Measurements from ENCODE around the gene NPY4R.
"Not testable (repeated sequence)": the region's sequence is repeated elsewhere in the genome, so short reads cannot be mapped to it uniquely, and the experiment has no call there.

NPY4R gene

GRCh38 chr10:46451365-46451764, 14.4 kb downstream of the NPY4R start:
- DNase-seq: not testable (repeated sequence)

- DNase-seq: not testable (repeated sequence)
Measured at GRCh38 chr10:46450829-46451228, 14.9 kb downstream of the NPY4R start.

- DNase-seq: not testable (repeated sequence)
Measured at GRCh38 chr10:46447439-46447838, 18.3 kb downstream of the NPY4R start.

GRCh38 chr10:46445389-46446122, 20.2 kb downstream of the NPY4R start:
- DNase-seq: not testable (repeated sequence)

- DNase-seq: not testable (repeated sequence)
Measured at GRCh38 chr10:46443422-46443821, 22.3 kb downstream of the NPY4R start.

GRCh38 chr10:46442706-46443275, 23.0 kb downstream of the NPY4R start:
- not testable (repeated sequence) for DNase-seq

- DNase-seq: not testable (repeated sequence)
Measured at GRCh38 chr10:46441837-46442278, 23.9 kb downstream of the NPY4R start.

- DNase-seq: not testable (repeated sequence)
Measured at GRCh38 chr10:46440942-46441341, 24.8 kb downstream of the NPY4R start.

GRCh38 chr10:46423550-46423949, 42.2 kb downstream of the NPY4R start:
- DNase-seq: not testable (repeated sequence)

- DNase-seq: not testable (repeated sequence)
Measured at GRCh38 chr10:46419570-46420379, 46.0 kb downstream of the NPY4R start.

GRCh38 chr10:46418283-46418682, 47.5 kb downstream of the NPY4R start:
- DNase-seq: not testable (repeated sequence)

GRCh38 chr10:46415291-46415690, 50.5 kb downstream of the NPY4R start:
- DNase-seq: not testable (repeated sequence)

- not testable (repeated sequence) for DNase-seq
Measured at GRCh38 chr10:46412665-46413064, 53.1 kb downstream of the NPY4R start.

GRCh38 chr10:46411123-46411522, 54.6 kb downstream of the NPY4R start:
- DNase-seq: not testable (repeated sequence)
